Stimulated activated CD4-positive, alpha-beta T cell treated with anti-CD3 and anti-CD28 coated beads, Interleukin-2, amount 100 ng/mL, for 48 hours (primary cell): Measurements from ENCODE around the gene RAD51B.

Experiments used
- DNase-seq, 2 donors: peaks; one replicate each; pipeline ENCODE4 v3.0.0-alpha.2; 2020

The RAD51B gene

GRCh38 chr14:68459480-68460136, 640.0 kb downstream of the RAD51B start:
- DNase-seq, result no peak

GRCh38 chr14:68460541-68460940, 641.0 kb downstream of the RAD51B start:
- no peak for DNase-seq

GRCh38 chr14:68461086-68461485, 641.5 kb downstream of the RAD51B start:
- DNase-seq, result no peak

- DNase-seq, result no peak
Measured at GRCh38 chr14:68462683-68463082, 643.1 kb downstream of the RAD51B start.

DNA sequence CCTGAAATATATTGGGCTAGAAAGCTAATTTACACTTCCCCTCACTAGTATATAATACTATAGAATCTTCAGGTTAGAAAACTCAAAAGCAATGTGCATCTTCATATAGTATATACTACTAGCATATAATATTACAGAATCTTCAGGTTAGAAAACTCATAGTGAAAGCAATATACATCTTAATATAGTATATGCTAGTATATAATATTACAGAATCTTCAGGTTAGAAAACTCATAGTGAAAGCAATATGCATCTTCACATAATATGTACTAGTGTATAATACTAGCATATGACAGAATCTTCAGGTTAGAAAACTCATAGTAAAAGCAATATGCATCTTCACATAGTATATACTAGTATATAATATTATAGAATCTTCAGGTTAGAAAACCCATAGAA, 643.7 kb downstream of the RAD51B start:
- no peak for DNase-seq

GRCh38 chr14:68463705-68464374, 644.3 kb downstream of the RAD51B start:
- DNase-seq, result no peak

DNA sequence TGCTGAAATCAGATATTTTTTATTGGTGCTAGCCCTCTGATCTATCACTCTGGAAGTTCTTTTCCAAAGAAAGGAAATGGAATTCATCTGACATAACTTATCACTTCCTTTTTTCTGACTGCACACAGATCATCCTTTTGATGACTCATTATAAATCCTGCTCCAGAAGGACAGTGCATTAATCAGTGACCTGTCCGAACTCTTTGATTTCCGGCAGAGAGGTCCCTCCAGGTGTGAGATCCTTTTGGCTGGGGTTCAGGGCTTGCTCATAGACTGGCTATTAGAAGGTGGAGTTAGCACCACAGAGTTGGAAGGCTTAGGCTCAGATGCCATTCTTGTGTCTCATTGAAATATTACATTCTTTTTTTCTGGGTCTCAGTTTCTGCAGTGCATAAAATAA, 645.1 kb downstream of the RAD51B start:
- no peak for DNase-seq

DNA sequence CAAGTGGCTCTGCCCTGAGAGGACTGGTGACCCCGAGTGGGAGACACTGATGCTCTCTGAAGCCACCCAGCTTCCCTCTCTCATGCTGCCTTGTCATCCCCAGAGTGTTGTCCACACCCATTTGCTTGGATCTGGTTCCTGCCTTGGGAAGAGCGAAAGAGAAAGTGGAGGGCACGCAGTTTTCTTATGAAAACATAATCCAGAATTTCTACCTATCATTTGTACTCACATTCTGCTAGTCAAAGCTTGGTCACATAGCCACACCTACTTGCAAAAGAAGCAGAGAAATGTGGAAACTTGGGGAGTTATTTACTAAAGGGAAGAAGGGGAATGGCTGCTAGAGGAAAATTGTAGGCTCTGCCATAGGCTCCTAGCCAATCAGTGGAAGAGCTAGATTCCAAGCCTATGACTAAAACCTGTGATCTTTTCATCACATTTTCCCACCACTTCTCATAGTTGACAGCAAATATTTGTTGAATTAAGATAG, 647.0 kb downstream of the RAD51B start:
- no peak for DNase-seq

DNA sequence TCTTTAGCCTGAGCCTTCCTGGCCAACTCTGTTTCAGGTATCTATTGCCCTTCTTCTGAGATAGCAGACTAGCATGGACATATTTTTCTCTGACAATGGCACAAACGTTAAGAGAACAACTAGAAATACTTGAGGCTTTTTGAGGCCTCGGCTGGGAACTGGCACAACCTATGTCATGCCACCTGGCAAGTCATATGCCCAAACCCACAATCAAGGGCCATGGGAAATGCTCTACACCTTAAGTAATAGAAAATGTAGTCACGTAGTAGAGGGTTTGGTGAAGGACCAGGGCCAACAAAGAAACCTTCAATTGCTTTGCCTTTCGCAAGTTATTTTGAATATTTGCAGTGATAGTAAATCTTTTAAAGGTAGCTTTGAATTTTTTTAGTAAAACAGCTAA, 647.8 kb downstream of the RAD51B start:
- no peak for DNase-seq

DNA sequence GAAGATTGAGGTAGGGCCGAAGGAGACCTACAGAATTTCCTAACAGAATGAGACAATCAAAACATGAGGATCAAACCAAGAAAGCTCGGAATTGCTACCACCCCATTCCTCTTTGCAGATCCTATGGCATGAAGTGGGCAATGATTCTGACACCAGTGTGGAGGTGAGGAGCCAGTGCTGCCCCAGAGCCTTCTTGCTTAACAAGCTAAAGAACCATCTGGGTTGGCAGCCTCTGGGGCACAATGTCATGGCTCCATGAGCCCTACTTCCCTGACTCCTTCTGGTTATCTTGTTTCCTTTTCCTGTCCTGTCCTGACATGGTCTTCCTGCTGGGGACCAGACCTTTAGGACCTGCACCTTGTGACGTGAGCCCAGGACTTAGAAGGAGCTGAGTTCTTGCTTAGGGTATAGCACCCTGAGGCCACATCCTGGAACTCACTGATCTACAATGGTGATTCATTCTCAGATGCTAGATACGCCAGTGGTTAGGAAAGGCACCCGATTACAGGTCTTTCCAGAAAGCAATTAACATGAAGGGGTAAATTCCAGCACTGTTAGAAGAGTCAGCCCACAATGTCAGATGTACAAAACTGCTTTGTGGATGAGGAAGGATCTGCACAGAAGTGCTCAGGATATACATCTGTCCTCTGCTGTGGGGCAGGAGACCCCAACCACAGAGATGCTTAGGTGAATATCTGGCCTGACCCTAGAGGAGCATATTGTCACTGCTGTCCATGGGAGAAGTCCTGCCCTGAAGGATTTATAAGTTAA, 649.0 kb downstream of the RAD51B start:
- peak; percentile 23 to 38 for DNase-seq

DNA sequence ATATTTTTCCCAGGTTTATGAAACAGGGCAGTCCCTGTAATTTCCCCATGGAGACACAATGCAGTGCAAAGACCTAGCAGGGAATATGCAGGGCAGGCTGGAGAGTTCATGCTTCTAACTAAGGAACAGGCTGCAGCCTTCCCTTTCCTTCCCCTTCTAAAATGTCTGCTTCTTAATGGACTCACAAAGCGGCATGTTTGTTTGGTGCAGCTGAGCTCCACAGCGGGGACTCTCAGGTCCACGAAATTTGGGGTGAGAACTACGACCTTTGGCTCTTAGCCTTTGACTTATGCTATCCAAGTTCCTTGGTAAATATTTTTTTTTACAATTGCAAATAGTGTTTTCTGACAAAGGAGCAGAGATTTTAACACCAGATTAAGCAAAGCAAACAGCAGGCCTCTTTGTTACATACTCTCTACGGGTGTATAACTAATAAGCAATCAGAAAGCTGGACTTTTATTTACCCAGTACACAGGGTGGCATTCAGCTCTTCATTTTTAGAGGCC, 649.7 kb downstream of the RAD51B start:
- no peak for DNase-seq

GRCh38 chr14:68470361-68470760, 650.8 kb downstream of the RAD51B start:
- DNase-seq, result no peak

- no peak for DNase-seq
Measured at GRCh38 chr14:68471029-68471963, 651.7 kb downstream of the RAD51B start.

DNA sequence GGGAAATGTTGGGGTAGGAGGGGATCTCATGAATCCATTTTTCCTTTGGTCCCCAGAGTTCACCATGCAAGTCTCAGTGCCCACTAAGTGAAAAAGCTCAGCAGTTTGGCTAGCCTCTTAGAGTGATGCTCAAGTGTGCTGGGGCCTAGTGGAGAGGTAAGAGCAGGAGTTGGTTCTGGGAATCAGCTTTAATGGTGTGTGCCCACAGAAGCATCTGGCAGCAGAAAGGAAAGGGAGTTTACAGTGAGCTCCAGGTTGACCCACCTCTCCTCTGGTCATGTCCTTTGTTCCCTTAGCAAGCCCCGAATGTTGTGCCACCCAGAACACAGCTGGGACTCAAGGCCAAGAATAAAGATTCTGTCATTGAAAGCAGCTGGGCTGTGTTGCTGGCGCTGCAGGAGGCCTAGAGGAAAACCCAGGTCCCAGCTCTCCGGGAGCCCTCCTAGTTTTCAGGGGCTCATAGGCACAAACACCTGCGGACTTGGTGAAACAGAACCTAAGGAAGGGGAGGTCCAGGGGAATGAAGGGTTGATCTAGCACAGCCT, 652.5 kb downstream of the RAD51B start:
- no peak for DNase-seq

- DNase-seq, result no peak
Measured at GRCh38 chr14:68473069-68473468, 653.5 kb downstream of the RAD51B start.

DNA sequence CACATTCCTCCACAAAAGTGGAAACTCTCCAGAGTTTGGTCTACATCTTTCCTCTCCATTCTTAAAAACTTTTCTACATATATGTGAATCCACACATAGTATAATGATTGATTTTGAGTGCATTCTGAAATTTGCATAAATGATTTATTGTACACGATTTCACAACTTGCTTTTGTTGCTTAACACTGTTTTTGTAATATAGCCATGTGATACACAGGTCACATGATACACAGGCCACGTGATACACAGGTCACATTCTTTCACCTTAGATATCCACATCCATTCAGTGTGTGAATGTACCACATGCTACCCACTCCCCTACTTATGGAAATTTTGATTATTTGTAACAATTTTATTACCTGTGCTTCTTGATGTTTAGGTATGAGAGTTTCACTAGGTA, 654.2 kb downstream of the RAD51B start:
- DNase-seq, result no peak

- DNase-seq, result no peak
Measured at GRCh38 chr14:68474741-68475140, 655.2 kb downstream of the RAD51B start.

DNA sequence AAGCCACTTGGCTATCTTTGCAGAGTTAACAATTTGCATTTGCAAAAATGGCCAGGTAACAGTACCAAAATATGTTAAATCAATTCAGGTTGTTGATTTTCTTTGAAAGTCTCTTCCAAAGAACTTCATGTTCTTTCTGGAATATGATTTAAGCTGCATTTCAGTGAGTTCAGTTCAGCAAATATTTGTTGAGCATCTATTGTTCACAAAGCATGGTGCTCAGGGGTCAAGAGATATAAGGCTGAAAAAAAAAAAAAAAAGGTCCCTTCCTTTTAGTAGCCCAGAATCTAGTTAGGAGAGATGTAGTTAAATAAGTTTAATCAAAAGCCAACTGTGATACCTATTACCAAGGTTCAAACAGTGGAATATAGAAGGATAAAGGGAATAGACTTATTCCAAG, 656.2 kb downstream of the RAD51B start:
- DNase-seq, result no peak

- no peak for DNase-seq
Measured at GRCh38 chr14:68476212-68477109, 656.9 kb downstream of the RAD51B start.

- no peak for DNase-seq
Measured at GRCh38 chr14:68477110-68477455, 657.5 kb downstream of the RAD51B start.

GRCh38 chr14:68477461-68478085, 658.0 kb downstream of the RAD51B start:
- DNase-seq, result no peak
